ENCODE measurements around the gene GABRB3.

GRCh38 chr15:26639966-26640365 lies 132.9 kb downstream of the GABRB3 start:
- TF ChIP-seq POLR2A (IDR thresholded peaks at IDR 0.05; ENCODE audit: low read length) (no peak), GATA1 (IDR thresholded peaks at IDR 0.05; ENCODE audit: low read depth, low read length) (no peak)
